ENCODE measurements around the gene ISG15. TPM values are rescaled to one million over a fixed set of nuclear protein-coding genes. Genes with fewer than 3 reads are reported as not detected.

ISG15 gene
- total and polyA plus RNA-seq, 9 of the 15 experiments (the other 6 are each of a cell fraction or from before 2014, with no cell fraction given) = 0.40 to 58.3 (median 12.2) TPM

- TF ChIP-seq HMGXB4 (CRISPR knock-in tag; IDR thresholded peaks at IDR 0.05) = no peak
- TF ChIP-seq IRF2 (CRISPR knock-in tag; IDR thresholded peaks at IDR 0.05) = no peak
- TF ChIP-seq BHLHE40 (IDR thresholded peaks at IDR 0.05; ENCODE audit: low read length) = no peak
- peak; percentile 85; the same call in 1 of the 2 replicates for TF ChIP-seq KDM2B (CRISPR knock-in tag; IDR thresholded peaks at IDR 0.05)
- TF ChIP-seq ATF1 (CRISPR knock-in tag; IDR thresholded peaks at IDR 0.05) = no peak
- 0 out of 2 replicates have a peak, but pooled peaks have one; percentile 9 for TF ChIP-seq ATF1 (tag; IDR thresholded peaks at IDR 0.05)
- no peak for TF ChIP-seq KLF10 (CRISPR knock-in tag; IDR thresholded peaks at IDR 0.05)
- peak; percentile 48 for TF ChIP-seq VEZF1 (CRISPR knock-in tag; IDR thresholded peaks at IDR 0.05)
- TF ChIP-seq RAD51 (IDR thresholded peaks at IDR 0.05; ENCODE audit: borderline replicate concordance, low read depth) = no peak
- TF ChIP-seq RCOR1 (IDR thresholded peaks at IDR 0.05; ENCODE audit: borderline replicate concordance in 1 of 2, low read depth in 2 of 2, low read length in 2 of 2) = peak in 1 of 2 experiments; percentile 27; a peak in 1 of 4 replicates
- TF ChIP-seq TAF1 (IDR thresholded peaks at IDR 0.05; ENCODE audit: control insufficient read depth, extremely low read depth, insufficient read depth, low read length, severe bottlenecking) = no peak
- no peak for TF ChIP-seq ZNF609 (CRISPR knock-in tag; IDR thresholded peaks at IDR 0.05; ENCODE audit: borderline replicate concordance)
- TF ChIP-seq ZNF77 (CRISPR knock-in tag; IDR thresholded peaks at IDR 0.05) = no peak
- no peak for TF ChIP-seq BCL6 (CRISPR knock-in tag; IDR thresholded peaks at IDR 0.05)
- TF ChIP-seq CCNT2 (IDR thresholded peaks at IDR 0.05; ENCODE audit: borderline replicate concordance, extremely low read depth, insufficient read length, low read depth, low read length) = peak; percentile 79
- no peak for TF ChIP-seq ZNF140 (CRISPR knock-in tag; IDR thresholded peaks at IDR 0.05)
- no peak for TF ChIP-seq SRSF7 (optimal IDR thresholded peaks at IDR 0.05; ENCODE audit: low read depth, low read length)
- no peak for TF ChIP-seq STAT5B (CRISPR knock-in tag; IDR thresholded peaks at IDR 0.05)
- TF ChIP-seq HLTF (IDR thresholded peaks at IDR 0.05) = no peak
- no peak for TF ChIP-seq ASH1L (IDR thresholded peaks at IDR 0.05; ENCODE audit: borderline replicate concordance, low read depth, partially characterized antibody)
- TF ChIP-seq ZNF695 (CRISPR knock-in tag; IDR thresholded peaks at IDR 0.05) = no peak
Measured at GRCh38 chr1:1059494-1060280, 46.4 kb downstream of the ISG15 start (continued).
